OCI-LY7 (cell line): Measurements from ENCODE around the gene THRAP3. TPM values are rescaled to one million over a fixed set of nuclear protein-coding genes. Genes with fewer than 3 reads are reported as not detected.

ENCODE experiments used
- BruUV-seq: library from RNA; stranded (reverse); fragments of 400-500 nt; replicated peaks from 2 replicates; lab custom pipeline; 2021; lab: Mats Ljungman, UMichigan
- CTCF ChIA-PET: fragments of 300-600 bp; sonication (Branson Sonifier 250); formaldehyde crosslinking; loops from one replicate; lab custom pipeline; 2022; ENCODE audit warnings: antibody characterized with exemption; ENCODE audit not compliant: unreplicated experiment; lab: Charles Lee
- POLR2A ChIA-PET: fragments of 300-600 bp; sonication (Branson Sonifier 250); formaldehyde crosslinking; loops from one replicate; lab custom pipeline; 2022; ENCODE audit warnings: antibody characterized with exemption; lab: Charles Lee
- DNase-seq: peaks from one replicate; pipeline ENCODE4 v3.0.0-alpha.2; 2015; ENCODE audit warnings: low spot score
- H2AFZ ChIP-seq: fragments of 200-600 bp; sonication (generic), shearing (Covaris generic); 2 replicates; pipeline ENCODE4 v1.6.1; 2014; ENCODE audit warnings: mild to moderate bottlenecking, antibody characterized with exemption, low read length, moderate library complexity
- H3K27ac ChIP-seq: fragments of 200-600 bp; sonication (generic); 2 replicates; pipeline ENCODE4 v1.5.1; 2014; ENCODE audit warnings: mixed run types, low read depth, mild to moderate bottlenecking, moderate library complexity, low read length, inconsistent platforms; ENCODE audit not compliant: poor library complexity, severe bottlenecking
- H3K36me3 ChIP-seq: fragments of 200-600 bp; sonication (generic); 2 replicates; pipeline ENCODE4 v1.6.1; 2014; ENCODE audit warnings: mild to moderate bottlenecking, antibody characterized with exemption, low read length, moderate library complexity, mixed read lengths; ENCODE audit not compliant: insufficient read depth
- H3K4me1 ChIP-seq: fragments of 200-600 bp; sonication (generic); 2 replicates; pipeline ENCODE4 v1.5.1; 2014; ENCODE audit warnings: mild to moderate bottlenecking, low read length; ENCODE audit not compliant: insufficient read depth, poor library complexity, severe bottlenecking
- H3K4me2 ChIP-seq: fragments of 200-600 bp; sonication (generic); 2 replicates; pipeline ENCODE4 v1.6.1; 2014; ENCODE audit warnings: mild to moderate bottlenecking, low read length
- H3K4me3 ChIP-seq: fragments of 200-600 bp; sonication (generic); 2 replicates; pipeline ENCODE4 v1.5.1; 2014; ENCODE audit warnings: mild to moderate bottlenecking, low read depth, low read length; ENCODE audit not compliant: poor library complexity, severe bottlenecking
- H3K79me2 ChIP-seq: fragments of 200-600 bp; sonication (generic); 2 replicates; pipeline ENCODE4 v1.6.1; 2016; ENCODE audit warnings: low read depth, mild to moderate bottlenecking, low read length, moderate library complexity, mixed read lengths; ENCODE audit not compliant: insufficient read depth
- H3K9me2 ChIP-seq: fragments of 200-600 bp; sonication (generic); 2 replicates; pipeline ENCODE4 v1.6.1; 2016; ENCODE audit warnings: mild to moderate bottlenecking, low read length, mixed read lengths; ENCODE audit not compliant: insufficient read depth
- H3K9me3 ChIP-seq: fragments of 200-600 bp; sonication (generic); 2 replicates; pipeline ENCODE4 v1.6.1; 2014; ENCODE audit warnings: mild to moderate bottlenecking, mixed run types, low read length, mixed read lengths
- H4K20me1 ChIP-seq: fragments of 200-600 bp; sonication (generic); 2 replicates; pipeline ENCODE4 v1.6.1; 2014; ENCODE audit warnings: mild to moderate bottlenecking, antibody characterized with exemption, low read length, moderate library complexity, mixed read lengths; ENCODE audit not compliant: insufficient read depth
- EZH2phosphoT487 ChIP-seq: fragments of 200-600 bp; sonication (generic); IDR thresholded peaks from 2 replicates; pipeline ENCODE4 v1.6.1; 2018; ENCODE audit warnings: low read depth, borderline replicate concordance, mild to moderate bottlenecking, mixed run types, antibody characterized with exemption, low read length, moderate library complexity, mixed read lengths
- intact Hi-C: fragments of 100-400 bp; cut with micrococcal nuclease; formaldehyde crosslinking; loops from one replicate; pipeline ENCODE4 v1.10.0; 2022; ENCODE audit not compliant: unreplicated experiment
- total RNA-seq, 2 experiments: library from RNA; depleted of rRNA in 1 of 2; stranded (reverse); fragments of >200 nt in 1 of 2; shearing (Covaris generic) in 1 of 2; gene quantifications; 2 replicates each; pipeline ENCODE4 v1.2.3, GENCODE V29; 2014 to 2022
- TF ChIP-seq, protein P1 (sequence below): fragments of 200-600 bp; sonication (generic); conservative IDR thresholded peaks from 2 replicates; pipeline ENCODE4 v1.5.1; 2014; ENCODE audit warnings: mild to moderate bottlenecking, antibody characterized with exemption, low read length, moderate library complexity, mixed read lengths

Gene THRAP3
- total RNA-seq, 2 experiments from 2014 or later = 98.7 to 132 TPM

DNA sequence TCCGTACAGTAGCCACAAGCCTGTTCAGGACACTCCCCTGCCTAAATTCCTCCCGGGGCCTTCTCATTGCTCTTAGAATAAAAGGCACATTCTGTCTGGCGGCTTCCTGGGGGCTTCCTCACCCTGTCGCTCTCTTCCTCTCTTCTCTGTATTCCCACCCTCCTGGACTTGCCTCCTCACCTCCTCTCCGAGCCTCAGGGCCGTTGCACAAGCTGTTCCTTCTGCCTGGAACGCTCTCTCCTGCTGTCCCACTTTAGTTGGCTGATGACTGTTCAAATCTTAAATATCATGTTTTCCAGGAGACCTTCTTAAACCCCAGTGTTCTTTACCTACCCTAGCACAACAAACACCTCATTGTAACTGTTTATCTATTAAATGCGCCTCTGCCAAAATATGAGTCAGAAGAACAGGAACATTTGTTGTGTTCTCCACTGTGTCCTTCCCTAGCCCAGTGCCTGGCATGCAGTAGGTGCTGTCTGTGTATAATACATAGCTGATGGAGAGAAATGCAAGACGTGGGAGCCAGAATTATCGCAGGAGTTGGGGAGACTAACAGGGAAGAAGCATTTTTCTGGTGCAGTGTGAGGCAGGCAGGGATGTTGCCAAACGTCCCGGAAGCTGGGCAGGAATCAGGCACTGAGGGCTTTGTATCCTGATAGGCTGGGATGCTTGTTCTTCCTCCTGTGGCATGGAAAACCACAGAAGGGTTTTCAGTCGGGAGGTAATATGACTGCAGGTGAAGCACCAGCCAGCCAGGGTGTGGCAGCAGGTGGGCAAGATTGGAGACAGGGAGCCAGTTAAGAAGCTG, 24.1 kb upstream of the THRAP3 start:
- ChIA-PET CTCF (interaction anchor here (0.5 kb wide), 1 partner anchor 73 kb away, joined by 4 read pairs; no protein-coding TSS in a partner anchor), POLR2A (interaction anchor here (0.6 to 1.0 kb wide), 2 partner anchors 7 to 235 kb away, joined by 3 read pairs; no protein-coding TSS in a partner anchor)
- Histone ChIP-seq H3K4me1 (peaks cover 10% of the 10 kb centered on the region), H3K4me3 (no peak overlapping the region), H3K9me3 (no peaks in the 10 kb centered on the region), H4K20me1 (no peaks in the 10 kb centered on the region), H3K4me2 (no peak overlapping the region), H3K27ac (no peak overlapping the region), H3K9me2 (no peaks in the 10 kb centered on the region), H3K79me2 (no peaks in the 10 kb centered on the region), H3K36me3 (no peaks in the 10 kb centered on the region), H2AFZ (no peak overlapping the region)
- no peak for DNase-seq
- no TSS peak for BruUV-seq
- intact Hi-C loops = no loop called here
- TF ChIP-seq EZH2phosphoT487 = no peak

DNA sequence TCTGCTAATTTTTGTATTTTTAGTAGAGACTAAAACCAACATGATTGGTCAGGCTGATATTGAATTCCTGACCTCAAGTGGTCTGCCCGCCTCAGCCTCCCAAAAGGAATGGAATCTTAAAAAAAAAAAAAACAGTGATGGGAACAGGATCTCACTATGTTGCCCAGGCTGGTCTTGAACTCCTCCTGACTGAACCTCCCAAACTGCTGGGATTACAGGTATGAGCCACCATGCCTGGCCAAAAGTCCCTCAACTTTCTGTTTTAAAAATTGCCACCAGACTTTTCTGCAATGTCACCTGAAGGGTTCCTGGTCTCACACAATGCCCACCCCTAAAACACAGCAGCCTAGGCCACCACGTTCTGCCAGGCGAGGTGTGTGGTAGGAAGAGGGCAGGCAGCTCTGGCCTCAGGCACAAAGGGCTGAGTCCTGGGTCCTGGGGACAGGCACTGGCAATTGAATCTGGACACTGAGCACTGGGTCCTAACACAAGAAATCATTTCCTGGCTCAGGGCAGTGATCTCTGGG, 21.2 kb upstream of the THRAP3 start:
- no peak for DNase-seq
- H2AFZ ChIP-seq = no peak overlapping the region
- BruUV-seq = no TSS peak

DNA sequence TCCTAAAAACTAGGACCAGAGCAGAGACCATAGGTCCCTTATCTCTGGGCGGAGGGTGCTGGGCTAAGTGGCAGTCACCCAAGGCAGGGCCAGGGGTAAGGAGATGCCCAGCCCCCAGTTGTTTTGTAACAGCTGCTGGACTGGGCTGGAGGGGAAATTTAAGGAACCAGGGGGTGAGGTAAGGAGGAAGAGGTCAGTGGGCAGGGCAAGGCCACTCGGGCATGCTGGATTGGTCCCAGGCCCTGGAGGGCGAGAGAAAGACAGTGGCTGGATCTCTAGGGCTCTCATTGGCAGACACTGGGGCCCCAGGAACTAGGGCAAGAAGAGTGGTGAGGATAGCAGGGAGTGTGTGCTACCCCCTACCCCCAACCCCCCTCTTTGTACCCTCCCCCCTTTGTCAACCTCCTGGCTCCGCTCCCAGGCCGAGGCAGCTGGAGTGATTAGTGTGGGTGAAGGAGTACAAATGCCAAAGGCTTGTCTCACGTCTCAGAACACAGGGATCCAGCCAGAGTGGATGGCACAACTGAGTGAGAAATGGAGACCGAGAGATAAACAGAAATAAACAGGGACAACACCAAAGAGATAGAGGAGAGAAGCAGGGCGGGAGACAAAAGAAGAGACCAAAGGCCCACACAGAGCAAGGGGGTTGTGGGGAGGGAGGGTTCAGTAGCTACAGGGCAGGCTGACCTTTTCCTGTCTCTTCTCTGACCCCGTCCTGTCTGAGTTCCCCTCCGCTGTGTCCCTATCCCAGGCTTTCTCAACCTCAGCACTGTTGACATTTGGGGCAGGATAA, 20.5 kb upstream of the THRAP3 start:
- no peak for DNase-seq
- Histone ChIP-seq H4K20me1 (no peaks in the 10 kb centered on the region), H2AFZ (no peak overlapping the region), H3K79me2 (no peaks in the 10 kb centered on the region), H3K27ac (no peak overlapping the region), H3K4me1 (peaks cover 12% of the 10 kb centered on the region), H3K36me3 (no peaks in the 10 kb centered on the region), H3K9me3 (no peaks in the 10 kb centered on the region), H3K4me2 (no peak overlapping the region), H3K9me2 (no peaks in the 10 kb centered on the region), H3K4me3 (no peak overlapping the region)
- intact Hi-C loops = no loop called here
- BruUV-seq = no TSS peak
- POLR2A ChIA-PET = no interaction called here
- CTCF ChIA-PET = no interaction called here
- TF ChIP-seq, protein P1, sequence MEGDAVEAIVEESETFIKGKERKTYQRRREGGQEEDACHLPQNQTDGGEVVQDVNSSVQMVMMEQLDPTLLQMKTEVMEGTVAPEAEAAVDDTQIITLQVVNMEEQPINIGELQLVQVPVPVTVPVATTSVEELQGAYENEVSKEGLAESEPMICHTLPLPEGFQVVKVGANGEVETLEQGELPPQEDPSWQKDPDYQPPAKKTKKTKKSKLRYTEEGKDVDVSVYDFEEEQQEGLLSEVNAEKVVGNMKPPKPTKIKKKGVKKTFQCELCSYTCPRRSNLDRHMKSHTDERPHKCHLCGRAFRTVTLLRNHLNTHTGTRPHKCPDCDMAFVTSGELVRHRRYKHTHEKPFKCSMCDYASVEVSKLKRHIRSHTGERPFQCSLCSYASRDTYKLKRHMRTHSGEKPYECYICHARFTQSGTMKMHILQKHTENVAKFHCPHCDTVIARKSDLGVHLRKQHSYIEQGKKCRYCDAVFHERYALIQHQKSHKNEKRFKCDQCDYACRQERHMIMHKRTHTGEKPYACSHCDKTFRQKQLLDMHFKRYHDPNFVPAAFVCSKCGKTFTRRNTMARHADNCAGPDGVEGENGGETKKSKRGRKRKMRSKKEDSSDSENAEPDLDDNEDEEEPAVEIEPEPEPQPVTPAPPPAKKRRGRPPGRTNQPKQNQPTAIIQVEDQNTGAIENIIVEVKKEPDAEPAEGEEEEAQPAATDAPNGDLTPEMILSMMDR = no peak
- TF ChIP-seq EZH2phosphoT487 = no peak

More for the DNA sequence above, 21.2 kb upstream of the THRAP3 start:
- H3K4me2 ChIP-seq = no peak overlapping the region
- no peak overlapping the region for H3K27ac ChIP-seq
- no peaks in the 10 kb centered on the region for H3K9me2 ChIP-seq
- TF ChIP-seq, protein P1 = no peak
- no peak for TF ChIP-seq EZH2phosphoT487
- no peaks in the 10 kb centered on the region for H4K20me1 ChIP-seq
- POLR2A ChIA-PET = no interaction called here
- H3K4me1 ChIP-seq = peaks cover 11% of the 10 kb centered on the region
- no peaks in the 10 kb centered on the region for H3K36me3 ChIP-seq
- intact Hi-C loops = no loop called here
- no peaks in the 10 kb centered on the region for H3K9me3 ChIP-seq
- CTCF ChIA-PET = no interaction called here
- no peaks in the 10 kb centered on the region for H3K79me2 ChIP-seq
- H3K4me3 ChIP-seq = no peak overlapping the region
